HCT116 (cell line): ENCODE measurements around the gene STPG2. TPM values are rescaled to one million over a fixed set of nuclear protein-coding genes. Genes with fewer than 3 reads are reported as not detected.

Experiments
- ATAC-seq: fragments of 200-7000 bp; cut with Tn5 transposase; 2 replicates; pipeline ENCODE4 v1.9.1; 2020; ENCODE audit warnings: mild to moderate bottlenecking, moderate library complexity
- BruUV-seq: library from RNA; stranded (reverse); fragments of 400-500 nt; replicated peaks from 2 replicates; lab custom pipeline; 2021; lab: Mats Ljungman, UMichigan
- CTCF ChIA-PET: fragments of 300-600 bp; sonication (Branson Sonifier 250); formaldehyde crosslinking; loops from one replicate; lab custom pipeline; 2021; ENCODE audit warnings: antibody characterized with exemption; lab: Charles Lee
- POLR2A ChIA-PET: fragments of 300-600, 350-600 bp; sonication (Branson Sonifier 250); formaldehyde crosslinking; loops from one replicate; lab custom pipeline; 2021; ENCODE audit warnings: antibody characterized with exemption; lab: Charles Lee
- RAD21 ChIA-PET, 2 experiments: fragments of 300-600 bp; sonication (Branson Sonifier 250); formaldehyde crosslinking; loops; one replicate each; lab custom pipeline; 2023; ENCODE audit warnings: low total read pairs in 2 of 2; ENCODE audit not compliant: uncharacterized antibody in 2 of 2, unreplicated experiment in 2 of 2, low non-redundant PET in 1 of 2; lab: Charles Lee
- DNase-seq: peaks from one replicate; pipeline ENCODE4 v3.0.0-alpha.2; 2010; ENCODE audit warnings: low read depth, low spot score
- H2AFZ ChIP-seq: fragments of 200-600 bp; shearing (Covaris generic), sonication (generic); 2 replicates; pipeline ENCODE4 v1.6.1; 2017; ENCODE audit warnings: low read depth, mixed run types, mixed read lengths, antibody characterized with exemption, low read length; ENCODE audit not compliant: poor library complexity, severe bottlenecking
- H3K27ac ChIP-seq: 2 replicates; pipeline ENCODE4 v1.5.1; 2012; ENCODE audit warnings: low read depth, low read length
- H3K27me3 ChIP-seq: fragments of 200-600 bp; sonication (generic); 2 replicates; pipeline ENCODE4 v1.6.1; 2016; ENCODE audit warnings: mixed run types, low read length, mixed read lengths; ENCODE audit not compliant: insufficient read depth
- H3K36me3 ChIP-seq, 2 experiments: fragments of 200-500 bp in 1 of 2; fragments of 200-600 bp in 1 of 2; sonication (Bioruptor generic) in 1 of 2; sonication (generic) in 1 of 2; 2 replicates each; pipeline versions ENCODE4 v1.5.1 to v1.6.1; 2014 to 2016; ENCODE audit warnings: low read length in 2 of 2, inconsistent platforms in 1 of 2, mixed read lengths in 1 of 2, mixed run types in 1 of 2; ENCODE audit not compliant: insufficient read depth in 2 of 2, control insufficient read depth in 1 of 2
- H3K4me1 ChIP-seq, 2 experiments: fragments of 200-600 bp in 1 of 2; sonication (generic) in 1 of 2; 2 replicates each; pipeline versions ENCODE4 v1.5.1 to v1.6.1; 2012 to 2017; ENCODE audit warnings: low read length in 2 of 2, inconsistent platforms in 1 of 2, mild to moderate bottlenecking in 1 of 2, mixed read lengths in 1 of 2, mixed run types in 1 of 2, moderate library complexity in 1 of 2; ENCODE audit not compliant: insufficient read depth in 2 of 2, control insufficient read depth in 1 of 2
- H3K4me2 ChIP-seq: fragments of 200-600 bp; sonication (generic); 2 replicates; pipeline ENCODE4 v1.6.1; 2017; ENCODE audit warnings: mixed run types, low read length, mixed read lengths
- H3K4me3 ChIP-seq, 2 experiments: fragments of 200-600 bp in 1 of 2; sonication (generic) in 1 of 2; replicated peaks in 1 of 2; 2 replicates each; pipeline ENCODE4 v1.5.1; 2011 to 2016; ENCODE audit warnings: low read length in 2 of 2, control low read depth in 1 of 2, low read depth in 1 of 2, mild to moderate bottlenecking in 1 of 2, mixed read lengths in 1 of 2, mixed run types in 1 of 2
- H3K79me2 ChIP-seq: fragments of 200-600 bp; sonication (generic); 2 replicates; pipeline ENCODE4 v1.6.1; 2017; ENCODE audit warnings: mild to moderate bottlenecking, mixed run types, low read length, moderate library complexity, mixed read lengths; ENCODE audit not compliant: insufficient read depth
- H3K9ac ChIP-seq: fragments of 200-600 bp; sonication (generic); 2 replicates; pipeline ENCODE4 v1.6.1; 2016; ENCODE audit warnings: low read length, mixed read lengths
- H3K9me2 ChIP-seq: fragments of 200-600 bp; sonication (generic), shearing (Covaris generic); 2 replicates; pipeline ENCODE4 v1.6.1; 2017; ENCODE audit warnings: mixed run types, mild to moderate bottlenecking, moderate library complexity; ENCODE audit not compliant: insufficient read depth
- H3K9me3 ChIP-seq, 2 experiments: fragments of 200-500 bp in 1 of 2; fragments of 200-600 bp in 1 of 2; sonication (Bioruptor generic) in 1 of 2; sonication (generic) in 1 of 2; 2 replicates each; pipeline ENCODE4 v1.6.1; 2014 to 2017; ENCODE audit warnings: low read length in 2 of 2, mixed read lengths in 2 of 2, inconsistent platforms in 1 of 2, low read depth in 1 of 2, mild to moderate bottlenecking in 1 of 2, mixed run types in 1 of 2, moderate library complexity in 1 of 2; ENCODE audit not compliant: control insufficient read depth in 1 of 2, insufficient read depth in 1 of 2
- H4K20me1 ChIP-seq: fragments of 200-600 bp; sonication (generic), shearing (Covaris generic); 2 replicates; pipeline ENCODE4 v1.6.1; 2017; ENCODE audit warnings: mixed run types, mild to moderate bottlenecking, moderate library complexity; ENCODE audit not compliant: insufficient read depth
- ATF3 ChIP-seq: IDR thresholded peaks from 2 replicates; pipeline ENCODE4 v1.6.1; 2012
- EZH2 ChIP-seq: fragments of 200-600 bp; sonication (generic); IDR thresholded peaks from 2 replicates; pipeline ENCODE4 v1.6.1; 2017; ENCODE audit warnings: antibody characterized with exemption, mixed run types
- POLR2AphosphoS5 ChIP-seq: IDR thresholded peaks from 2 replicates; pipeline ENCODE4 v1.6.1; 2011; ENCODE audit warnings: mild to moderate bottlenecking, low read depth, low read length, moderate library complexity
- SP1 ChIP-seq: IDR thresholded peaks from 2 replicates; pipeline ENCODE4 v1.6.1; 2012; ENCODE audit warnings: low read depth
- intact Hi-C: fragments of 100-400 bp; cut with micrococcal nuclease; formaldehyde crosslinking; loops from 2 replicates; pipeline ENCODE4 v1.10.0; 2022
- total RNA-seq: library from RNA; stranded (reverse); gene quantifications from one replicate; pipeline ENCODE4 v1.2.1, GENCODE V29; 2021; ENCODE audit not compliant: unreplicated experiment

Gene STPG2
- total RNA-seq, 1 experiment from 2014 or later: not detected

GRCh38 chr4:98181809-98182208 is 38.5 kb upstream of the STPG2 start:
- DNase-seq (no peak), ATAC-seq (no peak)
- ChIA-PET RAD21 (no interaction called here), POLR2A (no interaction called here), CTCF (no interaction called here)
- no peak overlapping the region for H2AFZ ChIP-seq
- H3K9me3 ChIP-seq: no peaks in the 10 kb centered on the region
- no peaks in the 10 kb centered on the region for H3K27me3 ChIP-seq
- no peak overlapping the region for H3K9ac ChIP-seq
- no peaks in the 10 kb centered on the region for H3K9me2 ChIP-seq
- H3K27ac ChIP-seq: no peak overlapping the region
- no peak overlapping the region for H3K4me2 ChIP-seq
- TF ChIP-seq ATF3: no peak
- TF ChIP-seq EZH2: no peak
- H3K4me3 ChIP-seq: no peak overlapping the region
- H4K20me1 ChIP-seq: no peaks in the 10 kb centered on the region
- BruUV-seq: no TSS peak
- H3K79me2 ChIP-seq: no peaks in the 10 kb centered on the region
- H3K36me3 ChIP-seq: no peaks in the 10 kb centered on the region
- intact Hi-C loops: no loop called here
- H3K4me1 ChIP-seq: no peaks in the 10 kb centered on the region

GRCh38 chr4:98179951-98180350 is 36.7 kb upstream of the STPG2 start:
- no peaks in the 10 kb centered on the region for H3K4me1 ChIP-seq
- H3K36me3 ChIP-seq: no peaks in the 10 kb centered on the region
- no peaks in the 10 kb centered on the region for H3K27me3 ChIP-seq
- H3K79me2 ChIP-seq: no peaks in the 10 kb centered on the region
- H3K9ac ChIP-seq: no peak overlapping the region
- no TSS peak for BruUV-seq
- no peaks in the 10 kb centered on the region for H3K9me2 ChIP-seq
- no peak overlapping the region for H3K27ac ChIP-seq
- H4K20me1 ChIP-seq: no peaks in the 10 kb centered on the region
- ATAC-seq (no peak), DNase-seq (no peak)
- CTCF ChIA-PET: no interaction called here
- RAD21 ChIA-PET: no interaction called here
- H3K4me3 ChIP-seq: no peak overlapping the region
- no peak overlapping the region for H2AFZ ChIP-seq
- TF ChIP-seq POLR2AphosphoS5 (no peak), SP1 (no peak)
- H3K4me2 ChIP-seq: no peak overlapping the region
- no peaks in the 10 kb centered on the region for H3K9me3 ChIP-seq
- POLR2A ChIA-PET: no interaction called here
- intact Hi-C loops: no loop called here
